ENCODE measurements around the gene GALNT2.

The GALNT2 gene

DNA sequence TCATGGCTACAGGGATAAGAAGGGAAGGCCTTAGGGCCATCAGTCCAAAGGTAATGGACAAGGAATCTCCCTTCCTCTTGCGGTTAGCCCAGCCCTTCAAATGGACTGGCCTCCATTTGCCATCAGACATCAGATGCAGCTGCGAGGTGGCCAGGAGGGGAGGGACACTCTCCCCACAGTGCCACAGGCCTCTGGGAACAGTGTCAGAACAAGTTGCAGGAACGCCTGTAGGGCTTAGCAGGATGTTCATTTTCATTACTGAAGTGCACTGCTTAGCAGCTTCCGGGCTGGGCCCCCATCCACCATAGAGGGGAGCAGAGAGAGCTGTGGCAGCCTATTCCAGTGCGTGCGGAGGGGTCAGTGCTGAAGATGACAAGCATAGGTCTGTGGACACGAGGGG lies 127.5 kb downstream of the GALNT2 start:
- DNase-seq, result no peak

DNA sequence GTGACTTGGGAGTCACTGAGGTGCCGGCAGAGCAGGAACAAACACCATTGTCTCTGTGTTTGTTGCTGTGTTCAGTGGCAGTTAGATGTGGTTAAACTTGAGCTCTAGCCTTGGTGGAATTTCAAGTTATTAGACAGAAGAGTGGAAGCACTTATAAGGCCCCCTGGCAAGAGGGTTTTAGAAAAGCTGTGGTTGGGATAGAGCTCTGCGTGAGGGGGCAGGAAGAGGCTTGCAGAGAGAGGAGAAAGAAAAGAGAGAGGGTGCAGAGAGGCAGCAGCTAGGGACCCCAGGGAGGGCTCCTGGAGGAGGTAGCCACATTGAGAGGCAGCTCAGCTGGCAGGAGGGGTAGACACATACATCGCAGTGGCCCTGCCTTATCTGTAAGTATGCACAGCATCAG lies 128.2 kb downstream of the GALNT2 start:
- DNase-seq, result no peak

GRCh38 chr1:230196077-230196476 lies 129.0 kb downstream of the GALNT2 start:
- DNase-seq, result no peak

GRCh38 chr1:230197644-230198567 lies 130.9 kb downstream of the GALNT2 start:
- no peak for DNase-seq

GRCh38 chr1:230199034-230199433 lies 132.0 kb downstream of the GALNT2 start:
- DNase-seq, result no peak

GRCh38 chr1:230199554-230199953 lies 132.5 kb downstream of the GALNT2 start:
- DNase-seq, result no peak

DNA sequence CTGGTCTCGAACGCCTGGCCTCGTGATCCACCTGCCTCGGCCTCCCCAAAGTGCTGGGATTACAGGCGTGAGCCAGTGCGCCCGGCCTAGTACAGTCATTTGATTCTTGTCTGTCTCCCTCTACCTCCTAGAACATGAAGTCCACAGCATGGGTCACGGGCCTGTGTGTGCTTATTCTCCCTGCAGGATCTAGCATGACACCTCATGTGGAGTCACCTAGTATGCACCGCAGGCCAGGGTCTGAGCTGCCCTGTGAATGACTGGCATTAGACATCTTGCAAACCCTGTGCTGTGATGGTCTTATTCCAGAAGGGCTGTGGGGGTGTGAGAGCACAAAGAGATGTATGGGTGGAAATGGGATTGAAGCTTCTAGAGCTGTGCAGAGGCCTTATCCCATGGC lies 133.2 kb downstream of the GALNT2 start:
- DNase-seq, result no peak

DNA sequence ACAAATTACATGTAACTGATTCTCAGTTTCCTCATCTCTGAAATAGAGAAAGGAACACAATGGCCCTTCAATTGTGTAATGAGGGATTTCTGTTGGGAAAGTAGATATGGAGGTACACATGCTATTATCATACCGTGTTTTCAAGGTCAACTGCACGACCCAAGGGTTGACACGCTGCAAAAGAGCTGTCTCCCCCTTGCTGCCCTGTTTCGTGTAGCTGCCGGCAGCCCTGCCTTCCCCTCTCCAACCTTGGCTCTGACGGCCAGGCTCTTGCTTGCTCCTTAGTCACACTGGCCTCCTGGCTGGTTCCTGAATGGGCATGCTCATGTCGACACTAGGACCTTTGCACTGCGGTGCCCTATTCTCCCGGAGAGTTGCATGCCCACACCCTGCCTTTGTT lies 134.4 kb downstream of the GALNT2 start:
- DNase-seq, result no peak

GRCh38 chr1:230204842-230205241 lies 137.8 kb downstream of the GALNT2 start:
- no peak for DNase-seq

GRCh38 chr1:230205719-230206198 lies 138.7 kb downstream of the GALNT2 start:
- no peak for DNase-seq

DNA sequence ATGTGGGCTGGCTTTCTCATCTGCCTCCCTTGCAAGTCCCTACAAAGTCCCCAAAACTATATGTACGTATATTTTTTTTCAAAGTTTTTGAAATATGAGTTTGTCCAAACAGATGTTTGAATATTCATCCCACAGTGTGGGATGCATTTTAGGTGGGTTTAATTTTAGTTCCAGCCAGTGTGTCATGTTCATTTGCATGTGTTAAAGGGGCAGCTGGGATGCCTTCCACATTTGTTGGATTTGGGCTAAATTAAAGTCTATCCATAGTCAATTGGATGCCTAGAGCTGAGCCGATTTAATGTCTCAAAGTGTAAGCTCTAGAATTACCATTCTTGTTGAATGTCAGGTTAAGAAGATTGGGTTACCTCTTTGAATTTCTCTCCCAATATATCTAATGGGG lies 139.2 kb downstream of the GALNT2 start:
- DNase-seq, result no peak

- DNase-seq, result no peak
These were observed 139.9 kb downstream of the GALNT2 start for GRCh38 chr1:230206976-230207375.

DNA sequence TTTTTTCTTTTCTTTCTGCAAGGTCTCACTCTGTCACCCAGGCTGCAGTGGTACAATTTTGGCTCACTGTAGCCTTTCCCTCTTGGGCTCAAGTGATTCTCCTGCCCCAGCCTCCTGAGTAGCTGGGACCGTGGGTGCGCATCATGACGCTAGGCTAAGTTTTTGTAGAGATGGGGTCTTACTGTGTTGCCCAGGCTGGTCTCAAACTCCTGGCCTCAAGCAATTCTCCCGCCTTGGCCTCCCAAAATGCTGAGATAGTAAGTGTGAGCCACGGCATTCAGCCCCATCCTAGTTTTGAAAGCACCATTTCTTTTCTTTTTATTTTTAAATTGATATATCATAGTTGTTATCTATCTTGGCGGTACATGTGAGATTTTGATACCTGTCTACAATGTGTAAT lies 140.6 kb downstream of the GALNT2 start:
- DNase-seq, result no peak

- no peak for DNase-seq
These were observed 141.7 kb downstream of the GALNT2 start for GRCh38 chr1:230208619-230209261.

GRCh38 chr1:230210326-230210980 lies 143.4 kb downstream of the GALNT2 start:
- DNase-seq, result no peak

DNA sequence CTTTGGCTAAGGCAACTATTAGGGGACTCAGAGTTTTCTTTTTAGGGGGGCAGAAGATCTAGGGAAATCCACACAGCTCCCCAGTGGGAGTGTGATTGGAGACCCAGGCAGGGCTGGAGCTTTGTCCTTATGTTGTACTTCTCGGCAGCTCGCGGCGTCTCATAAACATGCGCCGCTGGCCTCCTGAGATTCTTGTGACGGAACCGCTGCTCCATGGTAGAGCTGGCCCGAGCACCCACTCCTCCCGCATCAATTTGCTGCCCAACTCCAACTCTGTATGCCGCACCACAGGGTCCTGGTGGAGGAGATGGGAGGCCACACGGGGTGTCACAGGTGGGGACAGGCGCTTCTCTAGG lies 143.9 kb downstream of the GALNT2 start:
- no peak for DNase-seq

GRCh38 chr1:230211436-230212145 lies 144.6 kb downstream of the GALNT2 start:
- DNase-seq, result peak; percentile 57

DNA sequence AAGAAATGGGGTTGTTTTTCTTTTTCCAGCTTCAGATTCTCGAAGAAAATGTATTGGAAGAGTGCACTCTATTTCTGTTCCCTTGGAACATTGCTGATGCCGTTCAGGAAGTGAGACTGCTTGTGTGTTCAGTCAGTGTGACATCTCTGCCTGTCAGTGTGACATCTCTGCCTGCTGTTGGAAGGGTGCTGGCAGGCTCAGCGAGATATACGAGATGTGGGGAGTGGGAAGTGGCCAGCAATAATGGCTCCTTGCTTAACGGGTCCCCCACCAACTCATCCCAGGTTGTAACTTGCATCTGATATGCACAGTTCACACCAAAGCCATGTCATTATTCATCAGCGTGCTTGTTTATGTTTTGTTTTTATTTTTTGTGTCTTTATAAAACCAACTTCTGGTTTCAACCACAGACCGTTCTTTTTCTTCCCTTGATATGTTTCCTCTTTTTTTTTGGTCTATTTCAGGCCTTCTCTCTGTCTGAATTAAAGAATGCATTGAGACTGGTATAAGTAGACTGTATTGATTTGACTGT lies 145.4 kb downstream of the GALNT2 start:
- DNase-seq, result no peak

- peak; percentile 61 for DNase-seq
These were observed 148.0 kb downstream of the GALNT2 start for GRCh38 chr1:230215031-230215430.

- no peak for DNase-seq
These were observed 148.5 kb downstream of the GALNT2 start for GRCh38 chr1:230215529-230215928.

DNA sequence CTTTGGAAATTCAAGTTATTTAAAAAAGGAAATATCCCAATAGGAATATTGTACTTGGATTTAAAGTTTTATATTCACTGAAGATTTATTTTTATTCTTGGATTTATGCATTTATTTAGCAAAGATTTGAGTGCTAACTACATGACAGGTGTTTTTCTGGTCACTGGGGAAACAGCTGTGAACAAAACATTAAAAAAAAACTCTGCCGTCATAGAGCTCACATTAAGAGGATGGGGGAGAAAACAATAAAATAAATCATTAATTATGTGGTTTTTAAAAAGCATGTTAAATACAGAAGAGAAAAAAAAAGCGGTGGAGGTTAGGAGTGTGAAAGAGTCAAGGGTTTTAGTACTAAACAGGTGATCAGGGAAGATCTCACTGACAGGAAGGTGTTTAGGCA lies 149.9 kb downstream of the GALNT2 start:
- no peak for DNase-seq

DNA sequence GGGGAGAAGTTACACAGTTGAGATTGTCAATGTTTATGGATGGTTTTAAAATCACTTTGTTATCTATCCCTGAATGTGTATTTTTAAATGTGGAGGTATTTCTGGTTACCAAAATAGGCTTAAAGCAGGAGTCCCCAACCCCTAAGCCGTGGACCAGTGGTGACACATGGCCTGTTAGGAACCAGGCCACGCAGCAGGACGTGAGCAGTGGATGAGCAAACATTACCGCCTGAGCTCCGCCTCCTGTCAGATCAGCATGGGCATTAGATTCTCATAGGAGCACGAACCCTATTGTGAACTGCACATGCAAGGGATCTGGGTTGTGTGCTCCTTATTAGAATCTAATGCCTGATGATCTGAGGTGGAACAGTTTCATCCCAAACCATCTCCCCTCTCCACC lies 151.6 kb downstream of the GALNT2 start:
- no peak for DNase-seq
